AML-193 (cell line): ENCODE measurements around the gene NRXN3.

Experiments
- DNase-seq, 2 experiments: peaks; one replicate each; lab custom pipeline; 2025; lab: John Stamatoyannopoulos, UW

The NRXN3 gene

GRCh38 chr14:79351011-79351410 lies 1180.8 kb downstream of the NRXN3 start:
- DNase-seq = no peak

GRCh38 chr14:79352076-79352630 lies 1182.0 kb downstream of the NRXN3 start:
- no peak for DNase-seq

GRCh38 chr14:79354336-79354735 lies 1184.2 kb downstream of the NRXN3 start:
- no peak for DNase-seq

- no peak for DNase-seq
These were observed 1185.9 kb downstream of the NRXN3 start for GRCh38 chr14:79356040-79356439.

- no peak for DNase-seq
These were observed 1187.1 kb downstream of the NRXN3 start for GRCh38 chr14:79357307-79357706.

GRCh38 chr14:79363291-79363690 lies 1193.1 kb downstream of the NRXN3 start:
- no peak for DNase-seq

- no peak for DNase-seq
These were observed 1199.5 kb downstream of the NRXN3 start for GRCh38 chr14:79369359-79370332.

- no peak for DNase-seq
These were observed 1200.8 kb downstream of the NRXN3 start for GRCh38 chr14:79370969-79371368.

GRCh38 chr14:79373451-79373850 lies 1203.3 kb downstream of the NRXN3 start:
- no peak for DNase-seq

GRCh38 chr14:79375356-79375755 lies 1205.2 kb downstream of the NRXN3 start:
- no peak for DNase-seq

GRCh38 chr14:79376557-79376956 lies 1206.4 kb downstream of the NRXN3 start:
- DNase-seq = no peak

GRCh38 chr14:79378020-79378419 lies 1207.8 kb downstream of the NRXN3 start:
- no peak for DNase-seq

GRCh38 chr14:79379266-79379665 lies 1209.1 kb downstream of the NRXN3 start:
- DNase-seq = no peak

- no peak for DNase-seq
These were observed 1212.9 kb downstream of the NRXN3 start for GRCh38 chr14:79383031-79383430.

- DNase-seq = no peak
These were observed 1213.3 kb downstream of the NRXN3 start for GRCh38 chr14:79383475-79383874.

GRCh38 chr14:79395061-79395460 lies 1224.9 kb downstream of the NRXN3 start:
- DNase-seq = no peak

- DNase-seq = no peak
These were observed 1234.8 kb downstream of the NRXN3 start for GRCh38 chr14:79404874-79405511.

GRCh38 chr14:79405512-79405910 lies 1235.3 kb downstream of the NRXN3 start:
- DNase-seq = no peak

GRCh38 chr14:79407572-79407971 lies 1237.4 kb downstream of the NRXN3 start:
- no peak for DNase-seq

GRCh38 chr14:79408696-79409095 lies 1238.5 kb downstream of the NRXN3 start:
- no peak for DNase-seq

- no peak for DNase-seq
These were observed 1241.4 kb downstream of the NRXN3 start for GRCh38 chr14:79411403-79412174.

- no peak for DNase-seq
These were observed 1242.6 kb downstream of the NRXN3 start for GRCh38 chr14:79412822-79413221.
